T-helper 17 cell (primary cell): ENCODE results near the gene CHST11. TPM values are rescaled to one million over a fixed set of nuclear protein-coding genes. Genes with fewer than 3 reads are reported as not detected.

Experiments used
- ATAC-seq: fragments of 150-1000 bp; cut with Tn5 transposase; 2 replicates; pipeline ENCODE4 v1.10.0; 2021; ENCODE audit warnings: mild to moderate bottlenecking, moderate library complexity
- DNase-seq, 3 donors: peaks; one replicate each; pipeline versions ENCODE4 v3.0.0 to v3.0.0-alpha.2; 2020 to 2021
- H3K9me3 ChIP-seq: one replicate; pipeline ENCODE4 v1.7.0; 2013; ENCODE audit warnings: low read length, mild to moderate bottlenecking; ENCODE audit not compliant: control insufficient read depth, poor library complexity, severe bottlenecking
- H3K27ac Mint-ChIP-seq: one replicate; pipeline ENCODE4 v1.8.0; 2022; ENCODE audit warnings: mild to moderate bottlenecking, moderate library complexity, mixed read lengths
- H3K27me3 Mint-ChIP-seq: one replicate; pipeline ENCODE4 v1.8.0; 2022; ENCODE audit warnings: mixed read lengths
- H3K36me3 Mint-ChIP-seq: one replicate; pipeline ENCODE4 v1.8.0; 2022; ENCODE audit warnings: low read depth, mixed read lengths
- H3K4me1 Mint-ChIP-seq: one replicate; pipeline ENCODE4 v1.8.0; 2022; ENCODE audit warnings: mild to moderate bottlenecking, mixed read lengths
- H3K4me3 Mint-ChIP-seq: one replicate; pipeline ENCODE4 v1.8.0; 2022; ENCODE audit warnings: mild to moderate bottlenecking, moderate library complexity, mixed read lengths
- total RNA-seq, 4 donors: library from RNA in 2 of 4; stranded (reverse) in 2 of 4; gene quantifications; one replicate each; pipeline ENCODE4 v1.2.3 and lab custom pipeline; 2022 to 2026

The CHST11 gene
- total RNA-seq, 2 donors from 2014 or later = 76.6 to 78.3 TPM

GRCh38 chr12:104752016-104752415 lies 295.3 kb downstream of the CHST11 start:
- Mint-ChIP-seq H3K4me1 (peaks cover 36% of the 10 kb centered on the region), H3K27me3 (no peaks in the 10 kb centered on the region), H3K27ac (peak overlapping the region; percentile 65), H3K36me3 (peaks cover 3% of the 10 kb centered on the region), H3K4me3 (no peak overlapping the region)
- no peak for ATAC-seq
- no peak for DNase-seq
- H3K9me3 ChIP-seq = no peaks in the 10 kb centered on the region

DNA sequence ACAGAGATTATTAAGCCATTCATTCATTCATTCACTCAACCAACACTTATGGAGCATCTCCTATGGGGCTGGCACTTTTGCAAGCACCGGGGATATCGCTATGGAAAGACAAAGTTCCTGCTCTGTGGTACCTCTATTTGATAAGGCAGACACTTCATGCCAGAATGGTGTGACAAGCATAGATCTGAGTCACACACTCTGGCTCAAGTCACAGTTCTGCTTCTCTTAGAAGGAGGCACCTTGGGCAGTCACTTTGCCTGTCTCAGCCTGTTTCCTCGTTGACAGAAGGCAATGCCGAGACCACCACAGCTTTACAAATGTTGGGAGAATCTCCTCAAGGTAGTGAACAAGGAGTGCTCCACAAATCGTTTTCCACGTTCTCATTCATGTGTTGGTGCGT lies 296.1 kb downstream of the CHST11 start:
- Mint-ChIP-seq H3K27ac (peak overlapping the region; percentile 19), H3K4me1 (peaks cover 28% of the 10 kb centered on the region)
- H3K9me3 ChIP-seq = no peaks in the 10 kb centered on the region

DNA sequence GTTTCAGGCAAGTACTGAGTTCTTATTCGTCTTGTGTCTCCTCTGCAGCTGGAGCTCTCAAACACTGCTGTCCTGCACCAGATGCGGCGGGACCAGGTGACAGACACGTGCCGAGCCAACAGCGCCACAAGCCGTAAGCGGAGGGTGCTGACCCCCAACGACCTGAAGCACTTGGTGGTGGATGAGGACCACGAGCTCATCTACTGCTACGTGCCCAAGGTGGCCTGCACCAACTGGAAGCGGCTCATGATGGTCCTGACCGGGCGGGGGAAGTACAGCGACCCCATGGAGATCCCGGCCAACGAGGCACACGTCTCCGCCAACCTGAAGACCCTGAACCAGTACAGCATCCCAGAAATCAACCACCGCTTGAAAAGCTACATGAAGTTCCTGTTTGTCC lies 300.2 kb downstream of the CHST11 start:
- peaks cover 3% of the 10 kb centered on the region for H3K36me3 Mint-ChIP-seq
- no peak for DNase-seq
- peaks cover 12% of the 10 kb centered on the region for H3K4me1 Mint-ChIP-seq
- H3K9me3 ChIP-seq = no peaks in the 10 kb centered on the region
- no peak overlapping the region for H3K4me3 Mint-ChIP-seq
- H3K27me3 Mint-ChIP-seq = no peaks in the 10 kb centered on the region
- no peak for ATAC-seq
- H3K27ac Mint-ChIP-seq = no peak overlapping the region

More for the DNA sequence above, 296.1 kb downstream of the CHST11 start:
- no peak overlapping the region for H3K4me3 Mint-ChIP-seq
- no peaks in the 10 kb centered on the region for H3K27me3 Mint-ChIP-seq
- H3K36me3 Mint-ChIP-seq = peaks cover 3% of the 10 kb centered on the region
- no peak for ATAC-seq
- no peak for DNase-seq

DNA sequence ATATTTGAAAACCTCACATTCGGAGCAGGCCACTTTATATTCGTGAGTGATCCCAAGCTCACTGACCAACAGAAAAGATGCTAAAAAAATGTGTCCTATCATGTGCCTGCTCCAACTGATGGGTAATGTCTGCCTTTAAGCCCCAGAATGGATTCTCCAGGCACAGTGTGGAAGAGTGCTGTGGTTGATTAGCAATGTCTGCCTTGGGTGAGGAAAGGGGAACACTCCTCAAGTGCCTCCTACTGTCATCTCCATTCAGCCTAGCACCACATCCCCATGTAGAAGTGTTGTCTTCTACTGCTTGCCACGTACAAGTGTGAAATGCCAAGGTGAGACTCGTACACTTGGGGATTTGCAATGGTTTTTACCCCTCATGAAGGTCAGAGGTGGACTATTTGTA lies 302.0 kb downstream of the CHST11 start:
- peaks cover 15% of the 10 kb centered on the region for H3K4me1 Mint-ChIP-seq
- no peak for DNase-seq
- no peak for ATAC-seq
- no peaks in the 10 kb centered on the region for H3K27me3 Mint-ChIP-seq
- H3K9me3 ChIP-seq = no peaks in the 10 kb centered on the region
- no peak overlapping the region for H3K4me3 Mint-ChIP-seq
- no peak overlapping the region for H3K27ac Mint-ChIP-seq
- peaks cover 3% of the 10 kb centered on the region for H3K36me3 Mint-ChIP-seq

DNA sequence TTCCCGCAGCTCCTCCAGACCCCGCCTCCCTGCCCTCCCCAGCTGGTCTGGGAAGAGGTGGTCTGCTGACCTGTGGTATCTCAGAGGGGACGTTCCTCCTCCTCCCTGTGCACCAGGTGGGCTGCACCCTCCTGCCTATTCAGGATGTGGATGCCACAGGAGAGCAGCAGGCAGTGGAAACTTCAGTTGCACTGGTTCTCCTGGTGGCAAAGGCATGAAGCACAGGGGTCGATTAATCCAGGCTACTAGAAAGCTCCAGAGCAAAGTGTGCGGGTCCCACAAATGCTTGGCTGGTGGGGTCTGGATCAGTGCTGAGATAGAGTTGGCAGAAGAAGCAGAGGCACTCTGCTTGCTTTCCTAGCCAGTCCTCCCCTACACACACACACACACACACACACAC lies 304.3 kb downstream of the CHST11 start:
- Mint-ChIP-seq H3K4me3 (no peak overlapping the region), H3K4me1 (peaks cover 20% of the 10 kb centered on the region), H3K27ac (no peak overlapping the region), H3K27me3 (no peaks in the 10 kb centered on the region), H3K36me3 (peaks cover 3% of the 10 kb centered on the region)
- no peaks in the 10 kb centered on the region for H3K9me3 ChIP-seq
- ATAC-seq = no peak
- no peak for DNase-seq

GRCh38 chr12:104761611-104762010 lies 304.9 kb downstream of the CHST11 start:
- DNase-seq = no peak
- H3K9me3 ChIP-seq = no peaks in the 10 kb centered on the region
- H3K36me3 Mint-ChIP-seq = peaks cover 3% of the 10 kb centered on the region
- H3K4me1 Mint-ChIP-seq = peaks cover 20% of the 10 kb centered on the region
- no peaks in the 10 kb centered on the region for H3K27me3 Mint-ChIP-seq
- no peak overlapping the region for H3K4me3 Mint-ChIP-seq
- no peak overlapping the region for H3K27ac Mint-ChIP-seq
- ATAC-seq = no peak

- H3K4me1 Mint-ChIP-seq = peaks cover 20% of the 10 kb centered on the region
- no peaks in the 10 kb centered on the region for H3K27me3 Mint-ChIP-seq
- DNase-seq = no peak
- peak; percentile 53 for ATAC-seq
- no peaks in the 10 kb centered on the region for H3K9me3 ChIP-seq
- H3K27ac Mint-ChIP-seq = peak overlapping the region; percentile 87
- no peaks in the 10 kb centered on the region for H3K36me3 Mint-ChIP-seq
- no peak overlapping the region for H3K4me3 Mint-ChIP-seq
These were observed 306.5 kb downstream of the CHST11 start for GRCh38 chr12:104763168-104763805.

GRCh38 chr12:104764225-104765091 lies 307.7 kb downstream of the CHST11 start:
- H3K9me3 ChIP-seq = no peaks in the 10 kb centered on the region
- ATAC-seq (peak; percentile 70), DNase-seq (no peak)
- Mint-ChIP-seq H3K4me3 (peak overlapping the region; percentile 52), H3K4me1 (peaks cover 20% of the 10 kb centered on the region), H3K36me3 (no peaks in the 10 kb centered on the region), H3K27me3 (no peaks in the 10 kb centered on the region), H3K27ac (peak overlapping the region; percentile 87)

GRCh38 chr12:104767261-104767660 lies 310.5 kb downstream of the CHST11 start:
- DNase-seq = no peak
- ATAC-seq = no peak
- no peak overlapping the region for H3K27ac Mint-ChIP-seq
- no peaks in the 10 kb centered on the region for H3K27me3 Mint-ChIP-seq
- H3K36me3 Mint-ChIP-seq = no peaks in the 10 kb centered on the region
- H3K9me3 ChIP-seq = no peaks in the 10 kb centered on the region
- peaks cover 15% of the 10 kb centered on the region for H3K4me1 Mint-ChIP-seq
- no peak overlapping the region for H3K4me3 Mint-ChIP-seq

DNA sequence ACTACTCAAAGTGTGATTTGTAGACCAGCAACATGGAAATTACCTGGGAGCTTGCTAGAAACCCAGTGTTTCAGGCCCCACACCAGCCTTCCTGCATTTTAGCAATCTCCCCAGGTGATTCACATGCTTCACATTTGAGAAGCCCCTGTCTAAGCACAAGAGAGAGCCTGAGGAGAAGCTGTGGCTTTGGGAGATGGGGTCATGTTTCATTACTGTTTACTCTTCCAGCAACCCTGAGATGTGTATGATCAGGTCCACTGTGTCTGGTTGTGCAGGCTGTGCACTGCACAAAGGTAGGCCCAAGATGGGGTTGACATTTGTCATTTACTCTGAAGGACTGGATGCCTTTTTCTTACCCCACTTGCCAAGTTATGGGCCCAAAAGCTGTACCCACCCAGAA lies 311.3 kb downstream of the CHST11 start:
- Mint-ChIP-seq H3K36me3 (no peaks in the 10 kb centered on the region), H3K27me3 (no peaks in the 10 kb centered on the region), H3K4me1 (peaks cover 15% of the 10 kb centered on the region), H3K27ac (no peak overlapping the region), H3K4me3 (no peak overlapping the region)
- no peaks in the 10 kb centered on the region for H3K9me3 ChIP-seq
- ATAC-seq (no peak), DNase-seq (no peak)

DNA sequence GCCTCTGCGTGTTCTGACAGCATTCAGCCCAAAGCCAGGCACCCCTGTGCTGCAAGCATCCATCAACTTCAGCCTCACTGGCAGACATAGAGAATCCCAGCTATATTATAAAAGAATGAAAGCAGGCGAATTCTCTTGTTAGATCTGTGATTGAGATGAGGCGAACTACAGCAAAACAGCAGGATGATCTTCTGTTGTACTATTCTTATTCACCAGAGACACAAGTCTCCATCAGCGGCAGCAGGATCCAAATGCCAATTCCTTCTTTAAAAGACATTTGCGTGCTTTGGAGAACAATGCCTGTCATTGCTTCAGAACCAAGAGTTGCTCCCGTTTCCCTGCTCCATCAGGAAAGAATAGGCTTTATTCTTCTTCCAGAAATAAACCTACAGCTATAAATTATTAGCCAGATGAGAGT lies 312.4 kb downstream of the CHST11 start:
- ATAC-seq = no peak
- DNase-seq = no peak
- no peak overlapping the region for H3K27ac Mint-ChIP-seq
- no peaks in the 10 kb centered on the region for H3K36me3 Mint-ChIP-seq
- no peaks in the 10 kb centered on the region for H3K9me3 ChIP-seq
- H3K4me1 Mint-ChIP-seq = peaks cover 8% of the 10 kb centered on the region
- no peaks in the 10 kb centered on the region for H3K27me3 Mint-ChIP-seq
- no peak overlapping the region for H3K4me3 Mint-ChIP-seq

DNA sequence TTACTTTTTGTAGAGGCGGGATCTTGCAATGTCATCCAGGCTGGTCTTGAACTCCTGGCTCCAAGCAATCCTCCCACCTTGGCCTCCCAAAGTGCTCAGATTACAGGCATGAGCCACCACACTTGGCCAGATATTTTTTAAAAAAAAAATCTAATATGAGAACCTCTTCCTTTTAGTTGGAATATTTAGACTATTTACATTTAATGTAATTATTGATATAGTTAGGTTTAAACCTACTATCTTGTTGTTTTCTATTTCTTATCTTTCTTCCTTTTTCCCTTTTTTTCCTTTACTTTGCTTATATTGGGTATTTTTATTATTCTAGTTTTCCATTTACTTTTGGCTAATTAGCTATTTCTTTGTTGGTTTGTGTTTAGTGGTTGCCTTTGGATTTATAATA lies 315.6 kb downstream of the CHST11 start:
- H3K4me1 Mint-ChIP-seq = no peaks in the 10 kb centered on the region
- no peaks in the 10 kb centered on the region for H3K27me3 Mint-ChIP-seq
- H3K4me3 Mint-ChIP-seq = no peak overlapping the region
- no peaks in the 10 kb centered on the region for H3K9me3 ChIP-seq
- H3K36me3 Mint-ChIP-seq = no peaks in the 10 kb centered on the region
- ATAC-seq (no peak), DNase-seq (no peak)
- no peak overlapping the region for H3K27ac Mint-ChIP-seq

- H3K4me3 Mint-ChIP-seq = no peak overlapping the region
These were observed 319.0 kb downstream of the CHST11 start for GRCh38 chr12:104775731-104776231.

More at GRCh38 chr12:104775731-104776231, 319.0 kb downstream of the CHST11 start:
- H3K9me3 ChIP-seq = no peaks in the 10 kb centered on the region
- no peak for DNase-seq
- H3K36me3 Mint-ChIP-seq = no peaks in the 10 kb centered on the region
- no peak for ATAC-seq
- no peaks in the 10 kb centered on the region for H3K27me3 Mint-ChIP-seq
- no peaks in the 10 kb centered on the region for H3K4me1 Mint-ChIP-seq
- no peak overlapping the region for H3K27ac Mint-ChIP-seq
